Measurements from ENCODE around the gene CELA2B. TPM values are rescaled to one million over a fixed set of nuclear protein-coding genes. Genes with fewer than 3 reads are reported as not detected.

Gene CELA2B
- total and polyA plus RNA-seq, 9 of the 15 experiments (the other 6 are each of a cell fraction or from before 2014, with no cell fraction given): 0.25 to 2.1 (median 0.38) TPM; not detected in 5

- no peak for TF ChIP-seq RERE (CRISPR knock-in tag; IDR thresholded peaks at IDR 0.05; ENCODE audit: borderline replicate concordance)
- no peak for TF ChIP-seq ASH1L (IDR thresholded peaks at IDR 0.05; ENCODE audit: borderline replicate concordance, low read depth, partially characterized antibody)
- TF ChIP-seq MCM5 (IDR thresholded peaks at IDR 0.05; ENCODE audit: low read depth): no peak
- TF ChIP-seq FIP1L1 (IDR thresholded peaks at IDR 0.05; ENCODE audit: low read depth, low read length, poor library complexity, severe bottlenecking): no peak
- TF ChIP-seq HDAC6 (IDR thresholded peaks at IDR 0.05; ENCODE audit: low read depth, low read length): no peak
- no peak for TF ChIP-seq PRMT5 (CRISPR knock-in tag; IDR thresholded peaks at IDR 0.05)
- peak; percentile 43; the same call in 1 of the 2 replicates for TF ChIP-seq PKNOX1 (IDR thresholded peaks at IDR 0.05)
- TF ChIP-seq SPI1 (IDR thresholded peaks at IDR 0.05; ENCODE audit: borderline replicate concordance, low read depth, low read length): peak; percentile 94
- no peak for TF ChIP-seq SMAD3 (CRISPR knock-in tag; conservative IDR thresholded peaks at IDR 0.05)
- no peak for TF ChIP-seq ZNF124 (CRISPR knock-in tag; IDR thresholded peaks at IDR 0.05)
- no peak for TF ChIP-seq CBX1 (IDR thresholded peaks at IDR 0.05; ENCODE audit: low read depth)
- TF ChIP-seq SMARCE1 (IDR thresholded peaks at IDR 0.05): peak; percentile 43; the same call in 1 of the 2 replicates
- TF ChIP-seq CXXC5 (CRISPR knock-in tag; IDR thresholded peaks at IDR 0.05): no peak
- no peak for TF ChIP-seq RBM34 (IDR thresholded peaks at IDR 0.05; ENCODE audit: borderline replicate concordance, insufficient read depth, low read length)
- no peak for TF ChIP-seq IRF2 (CRISPR knock-in tag; IDR thresholded peaks at IDR 0.05)
- TF ChIP-seq TAF9B (IDR thresholded peaks at IDR 0.05; ENCODE audit: partially characterized antibody): no peak
- no peak for TF ChIP-seq TAF15 (IDR thresholded peaks at IDR 0.05; ENCODE audit: low read depth, low read length)
- TF ChIP-seq ZSCAN29 (IDR thresholded peaks at IDR 0.05): no peak
- no peak for TF ChIP-seq ZNF717 (CRISPR knock-in tag; IDR thresholded peaks at IDR 0.05)
- no peak for TF ChIP-seq HEY1 (CRISPR knock-in tag; IDR thresholded peaks at IDR 0.05; ENCODE audit: borderline replicate concordance)
- TF ChIP-seq ZNF3 (CRISPR knock-in tag; IDR thresholded peaks at IDR 0.05): no peak
- TF ChIP-seq SMC3 (conservative IDR thresholded peaks at IDR 0.05; ENCODE audit: insufficient read depth, low read depth, low read length): no peak
- 0 out of 2 replicates have a peak, but pooled peaks have one; percentile 16 for TF ChIP-seq ATF7 (IDR thresholded peaks at IDR 0.05)
- no peak for TF ChIP-seq ZNF551 (CRISPR knock-in tag; IDR thresholded peaks at IDR 0.05)
- TF ChIP-seq ZNF263 (CRISPR knock-in tag; IDR thresholded peaks at IDR 0.05; ENCODE audit: borderline replicate concordance): no peak
Measured at GRCh38 chr1:15515022-15515663, 39.2 kb downstream of the CELA2B start (continued).
